GM12878 (cell line): ENCODE results near the gene GNPDA2. TPM values are rescaled to one million over a fixed set of nuclear protein-coding genes. Genes with fewer than 3 reads are reported as not detected.

Source experiments
- ATAC-seq: fragments of 200-7000 bp; cut with Tn5 transposase; 3 replicates; pipeline ENCODE4 v1.9.1; 2020; ENCODE audit warnings: mild to moderate bottlenecking, moderate library complexity
- BruUV-seq: library from RNA; stranded (reverse); fragments of 400-500 nt; replicated peaks from 2 replicates; lab custom pipeline; 2021; lab: Mats Ljungman, UMichigan
- CTCF ChIA-PET: fragments of 300-600 bp; sonication (Branson Sonifier 250); formaldehyde crosslinking; extraction: SDS; loops from one replicate; lab custom pipeline; 2021; ENCODE audit warnings: inconsistent platforms; lab: Yijun Ruan, JAX
- POLR2A ChIA-PET: fragments of 350-600 bp; formaldehyde crosslinking; extraction: SDS; loops from one replicate; lab custom pipeline; 2021; ENCODE audit warnings: inconsistent platforms; lab: Charles Lee
- RAD21 ChIA-PET: fragments of 300-600 bp; sonication (Branson Sonifier 250); formaldehyde crosslinking; loops from one replicate; lab custom pipeline; 2023; ENCODE audit warnings: antibody characterized with exemption; ENCODE audit not compliant: unreplicated experiment; lab: Charles Lee
- SMC1A ChIA-PET: fragments of 300-600 bp; sonication (Branson Sonifier 250); formaldehyde crosslinking; loops from one replicate; lab custom pipeline; 2023; ENCODE audit not compliant: unreplicated experiment, uncharacterized antibody; lab: Charles Lee
- DNase-seq: peaks from one replicate; pipeline ENCODE4 v3.0.0-alpha.2; 2011; ENCODE audit warnings: low read depth, low spot score
- FAIRE-seq: peaks from 3 replicates; lab custom pipeline; 2011; peaks lifted over from hg19 to GRCh38; lab: Jason Lieb, UNC
- H2AFZ ChIP-seq: 2 replicates; pipeline ENCODE4 v1.6.0; 2011; ENCODE audit warnings: low read depth, low read length, control low read depth; ENCODE audit not compliant: control insufficient read depth
- H3K27ac ChIP-seq: 2 replicates; pipeline ENCODE4 v1.5.1; 2011; ENCODE audit warnings: control low read depth; ENCODE audit not compliant: control insufficient read depth, insufficient read depth
- H3K27me3 ChIP-seq, 2 experiments: replicated peaks in 1 of 2; 2 replicates each; pipeline versions ENCODE4 v1.6.0 to v1.6.1; 2011; ENCODE audit warnings: low read length in 1 of 2; ENCODE audit not compliant: control insufficient read depth in 2 of 2, insufficient read depth in 2 of 2
- H3K36me3 ChIP-seq, 2 experiments: 2 replicates each; pipeline ENCODE4 v1.5.1; 2011; ENCODE audit warnings: low read length in 1 of 2; ENCODE audit not compliant: control insufficient read depth in 2 of 2, insufficient read depth in 2 of 2
- H3K4me1 ChIP-seq: 2 replicates; pipeline ENCODE4 v1.6.1; 2011; ENCODE audit warnings: mild to moderate bottlenecking, low read length, moderate library complexity, mixed read lengths; ENCODE audit not compliant: control insufficient read depth, insufficient read depth
- H3K4me2 ChIP-seq: 2 replicates; pipeline ENCODE4 v1.6.0; 2011; ENCODE audit warnings: control low read depth; ENCODE audit not compliant: control insufficient read depth, insufficient read depth
- H3K4me3 ChIP-seq: fragments of 200-600 bp; sonication (generic); 2 replicates; pipeline ENCODE4 v1.5.1; 2016
- H3K79me2 ChIP-seq: 2 replicates; pipeline ENCODE4 v1.6.0; 2011; ENCODE audit warnings: low read length; ENCODE audit not compliant: control insufficient read depth, insufficient read depth
- H3K9ac ChIP-seq: 2 replicates; pipeline ENCODE4 v1.8.0; 2011; ENCODE audit warnings: low read length, control low read depth, mixed read lengths; ENCODE audit not compliant: control insufficient read depth, insufficient read depth
- H3K9me3 ChIP-seq: replicated peaks from 3 replicates; pipeline ENCODE4 v1.5.1; 2011; ENCODE audit warnings: mild to moderate bottlenecking, low read length; ENCODE audit not compliant: control insufficient read depth, insufficient read depth
- H4K20me1 ChIP-seq: 2 replicates; pipeline ENCODE4 v1.6.0; 2011; ENCODE audit not compliant: control insufficient read depth, insufficient read depth
- ETV6 ChIP-seq, 2 experiments: fragments of 450-650 bp in 1 of 2; IDR thresholded peaks in 1 of 2; conservative IDR thresholded peaks in 1 of 2; 2 replicates each; pipeline ENCODE4 v1.6.1; 2014; ENCODE audit warnings: antibody characterized with exemption in 1 of 2, borderline replicate concordance in 1 of 2, low read depth in 1 of 2, mild to moderate bottlenecking in 1 of 2, moderate library complexity in 1 of 2
- IRF3 ChIP-seq: fragments of 450-650 bp; IDR thresholded peaks from 2 replicates; pipeline ENCODE4 v1.6.1; 2014; ENCODE audit warnings: mild to moderate bottlenecking
- MAX ChIP-seq: IDR thresholded peaks from 2 replicates; pipeline ENCODE4 v1.6.1; 2012; ENCODE audit warnings: low read depth, low read length, improper control_type of control experiment
- NKRF ChIP-seq: fragments of 450-650 bp; conservative IDR thresholded peaks from 2 replicates; pipeline ENCODE4 v1.6.1; 2017; ENCODE audit warnings: mild to moderate bottlenecking, moderate library complexity
- SP1 ChIP-seq: IDR thresholded peaks from one replicate; pipeline ENCODE4 v1.6.1; 2011; ENCODE audit warnings: low read depth, low read length
- ZSCAN29 ChIP-seq: fragments of 450-650 bp; IDR thresholded peaks from 2 replicates; pipeline ENCODE4 v1.6.1; 2017; ENCODE audit warnings: mild to moderate bottlenecking, moderate library complexity
- WGBS: methylation state at CpG from one replicate; pipeline ENCODE4 v1.1.6; 2016; ENCODE audit warnings: low lambda C conversion rate; ENCODE audit not compliant: insufficient replicate concordance, insufficient coverage; ENCODE audit errors: missing lambda C conversion rate; 5-methylcytosine and 5-hydroxymethylcytosine counted together
- in situ Hi-C: fragments of 300-500 bp; cut with MboI; formaldehyde crosslinking; loops from 9 replicates; pipeline ENCODE4 v1.14.3; 2018; ENCODE audit warnings: mixed read lengths
- intact Hi-C: fragments of 100-400 bp; cut with micrococcal nuclease; formaldehyde crosslinking; loops from one replicate; pipeline ENCODE4 v1.14.2; 2022; ENCODE audit not compliant: unreplicated experiment
- polyA plus RNA-seq, 11 experiments: library from polyadenylated mRNA; depleted of rRNA in 4 of 11; unstranded in 6 of 11; stranded (reverse) in 5 of 11; fragments of >200 nt; fragmentation: Nextera tagmentation in 4 of 11; fragmentation: Illumina TruSeq in 1 of 11; extraction: Ambion mirVana in 4 of 11; extraction: Trizol in 1 of 11; gene quantifications; 1 replicate in 1 of 11; 2 replicates in 10 of 11; pipeline versions ENCODE4 v1.2.1 to v1.2.3, GENCODE V29; 2011 to 2016; ENCODE audit warnings: inconsistent platforms in 2 of 11, missing spikeins in 2 of 11, low read depth in 1 of 11
- total RNA-seq, 4 experiments: library from RNA; depleted of rRNA in 3 of 4; stranded (reverse); fragments of >200 nt in 3 of 4; fragmentation: Illumina TruSeq in 1 of 4; extraction: Trizol in 1 of 4; gene quantifications; 2 replicates each; pipeline versions ENCODE4 v1.2.1 to v1.2.3, GENCODE V29; 2013 to 2021

The GNPDA2 gene
- total and polyA plus RNA-seq, 10 of the 15 experiments (the other 5 are each of a cell fraction or from before 2014, with no cell fraction given): 16.7 to 45.8 (median 23.8) TPM

GRCh38 chr4:44700427-44700826 lies 25.9 kb downstream of the GNPDA2 start:
- RAD21 ChIA-PET: interaction anchor here (1.7 kb wide), 1 partner anchor 16 kb away, joined by 3 read pairs; no protein-coding TSS in a partner anchor
- TF ChIP-seq NKRF: no peak
- no peak for TF ChIP-seq MAX
- TF ChIP-seq ZSCAN29: no peak
- Histone ChIP-seq H2AFZ (no peak overlapping the region), H3K4me3 (no peak overlapping the region), H3K27ac (no peak overlapping the region), H3K4me2 (no peak overlapping the region), H3K4me1 (no peaks in the 10 kb centered on the region), H4K20me1 (no peaks in the 10 kb centered on the region), H3K9ac (no peak overlapping the region), H3K27me3 (no peaks in the 10 kb centered on the region), H3K79me2 (no peaks in the 10 kb centered on the region), H3K36me3 (peaks cover 0 to 23% of the 10 kb centered on the region in 2 experiments; a peak in 3 of 4 replicates), H3K9me3 (no peaks in the 10 kb centered on the region)
- POLR2A ChIA-PET: interaction anchor here (1.3 to 1.5 kb wide), 2 partner anchors 22 to 23 kb away, joined by 3 read pairs; partner anchors contain the start of gene GUF1
- no peak for ATAC-seq
- SMC1A ChIA-PET: no interaction called here
- 93% methylated on average over 1 of the region's 1 CpG for WGBS
- intact Hi-C loops: no loop called here
- FAIRE-seq: no peak
- in situ Hi-C loops: no loop called here
- no TSS peak for BruUV-seq
- no peak for DNase-seq
- CTCF ChIA-PET: interaction anchor here (1.4 kb wide), 1 partner anchor 14 kb away, joined by 5 read pairs; no protein-coding TSS in a partner anchor

- H3K36me3 ChIP-seq: peaks cover 0 to 29% of the 10 kb centered on the region in 2 experiments; a peak in 2 of 4 replicates
- H3K9me3 ChIP-seq: no peaks in the 10 kb centered on the region
- in situ Hi-C loops (no loop called here), intact Hi-C loops (no loop called here)
- H3K79me2 ChIP-seq: peaks cover 25% of the 10 kb centered on the region
- no peak overlapping the region for H3K27ac ChIP-seq
- H3K27me3 ChIP-seq: no peaks in the 10 kb centered on the region
- H3K4me3 ChIP-seq: no peak overlapping the region
- no peaks in the 10 kb centered on the region; the same call in 1 of the 2 replicates for H3K4me1 ChIP-seq
- ChIA-PET SMC1A (no interaction called here), RAD21 (no interaction called here), POLR2A (no interaction called here), CTCF (no interaction called here)
- ATAC-seq (no peak), FAIRE-seq (no peak), DNase-seq (no peak)
- WGBS: 86% methylated on average over 1 of the region's 1 CpG
- no peak overlapping the region for H3K9ac ChIP-seq
- no peak overlapping the region for H3K4me2 ChIP-seq
- TF ChIP-seq ETV6 (conservative IDR thresholded peaks at IDR 0.05 in 1 of 2, IDR thresholded peaks at IDR 0.05 in 1 of 2; ENCODE audit: borderline replicate concordance in 1 of 2, low read depth in 1 of 2) (no peak), IRF3 (no peak), SP1 (no peak)
- no peak overlapping the region for H2AFZ ChIP-seq
- H4K20me1 ChIP-seq: no peaks in the 10 kb centered on the region
- no TSS peak for BruUV-seq
Observed at GRCh38 chr4:44684648-44685047, 41.7 kb downstream of the GNPDA2 start.
